DOHH2 (cell line): ENCODE measurements around the gene METRN.

Source experiments
- H3F3A ChIP-seq: fragments of 200-600 bp; sonication (generic), shearing (Covaris generic); 2 replicates; pipeline ENCODE4 v1.6.0; 2016; ENCODE audit warnings: antibody characterized with exemption, mild to moderate bottlenecking; ENCODE audit not compliant: control insufficient read depth, insufficient read depth
- H3K27ac ChIP-seq: fragments of 200-600 bp; sonication (generic); 2 replicates; pipeline ENCODE4 v1.5.1; 2014; ENCODE audit warnings: low read depth, mild to moderate bottlenecking, low read length, moderate library complexity
- H3K27me3 ChIP-seq: fragments of 200-600 bp; sonication (generic); 2 replicates; pipeline ENCODE4 v1.6.1; 2014; ENCODE audit warnings: mild to moderate bottlenecking, low read length, mixed read lengths; ENCODE audit not compliant: control insufficient read depth
- H3K36me3 ChIP-seq: fragments of 200-600 bp; sonication (generic); 2 replicates; pipeline ENCODE4 v1.6.1; 2014; ENCODE audit warnings: mild to moderate bottlenecking, low read length, moderate library complexity, mixed read lengths; ENCODE audit not compliant: control insufficient read depth
- H3K4me1 ChIP-seq: fragments of 200-600 bp; sonication (generic); 2 replicates; pipeline ENCODE4 v1.6.1; 2014; ENCODE audit warnings: mild to moderate bottlenecking, low read length, mixed read lengths; ENCODE audit not compliant: control insufficient read depth
- H3K4me2 ChIP-seq: fragments of 200-600 bp; sonication (generic); 2 replicates; pipeline ENCODE4 v1.6.0; 2014; ENCODE audit warnings: mild to moderate bottlenecking, low read length, moderate library complexity
- H3K4me3 ChIP-seq: fragments of 200-600 bp; sonication (generic); 2 replicates; pipeline ENCODE4 v1.5.1; 2014; ENCODE audit warnings: mild to moderate bottlenecking, low read length, mixed read lengths
- H3K79me2 ChIP-seq: fragments of 200-600 bp; sonication (generic); 2 replicates; pipeline ENCODE4 v1.6.1; 2014; ENCODE audit warnings: mild to moderate bottlenecking, low read length, mixed read lengths; ENCODE audit not compliant: control insufficient read depth
- H3K9me2 ChIP-seq: fragments of 200-600 bp; sonication (generic); replicated peaks from 2 replicates; pipeline ENCODE4 v1.6.1; 2014; ENCODE audit warnings: mild to moderate bottlenecking, low read length, mixed read lengths; ENCODE audit not compliant: control insufficient read depth
- H3K9me3 ChIP-seq: fragments of 200-600 bp; sonication (generic); 2 replicates; pipeline ENCODE4 v1.6.1; 2014; ENCODE audit warnings: antibody characterized with exemption, low read length, mixed read lengths; ENCODE audit not compliant: control insufficient read depth, insufficient read depth
- H4K20me1 ChIP-seq: fragments of 200-600 bp; sonication (generic); 2 replicates; pipeline ENCODE4 v1.6.0; 2014; ENCODE audit warnings: low read depth, mild to moderate bottlenecking, antibody characterized with exemption, low read length, moderate library complexity; ENCODE audit not compliant: control insufficient read depth, insufficient read depth
- EZH2phosphoT487 ChIP-seq: fragments of 200-600 bp; sonication (generic); IDR thresholded peaks from 2 replicates; pipeline ENCODE4 v1.6.1; 2017; ENCODE audit warnings: borderline replicate concordance, mild to moderate bottlenecking, antibody characterized with exemption, low read length, moderate library complexity, mixed read lengths
- TF ChIP-seq, protein P1 (sequence below): fragments of 200-600 bp; sonication (generic); IDR thresholded peaks from one replicate; pipeline ENCODE4 v1.5.1; 2014; ENCODE audit warnings: antibody characterized with exemption, mild to moderate bottlenecking, low read depth, low read length; ENCODE audit not compliant: poor library complexity, severe bottlenecking

METRN gene

DNA sequence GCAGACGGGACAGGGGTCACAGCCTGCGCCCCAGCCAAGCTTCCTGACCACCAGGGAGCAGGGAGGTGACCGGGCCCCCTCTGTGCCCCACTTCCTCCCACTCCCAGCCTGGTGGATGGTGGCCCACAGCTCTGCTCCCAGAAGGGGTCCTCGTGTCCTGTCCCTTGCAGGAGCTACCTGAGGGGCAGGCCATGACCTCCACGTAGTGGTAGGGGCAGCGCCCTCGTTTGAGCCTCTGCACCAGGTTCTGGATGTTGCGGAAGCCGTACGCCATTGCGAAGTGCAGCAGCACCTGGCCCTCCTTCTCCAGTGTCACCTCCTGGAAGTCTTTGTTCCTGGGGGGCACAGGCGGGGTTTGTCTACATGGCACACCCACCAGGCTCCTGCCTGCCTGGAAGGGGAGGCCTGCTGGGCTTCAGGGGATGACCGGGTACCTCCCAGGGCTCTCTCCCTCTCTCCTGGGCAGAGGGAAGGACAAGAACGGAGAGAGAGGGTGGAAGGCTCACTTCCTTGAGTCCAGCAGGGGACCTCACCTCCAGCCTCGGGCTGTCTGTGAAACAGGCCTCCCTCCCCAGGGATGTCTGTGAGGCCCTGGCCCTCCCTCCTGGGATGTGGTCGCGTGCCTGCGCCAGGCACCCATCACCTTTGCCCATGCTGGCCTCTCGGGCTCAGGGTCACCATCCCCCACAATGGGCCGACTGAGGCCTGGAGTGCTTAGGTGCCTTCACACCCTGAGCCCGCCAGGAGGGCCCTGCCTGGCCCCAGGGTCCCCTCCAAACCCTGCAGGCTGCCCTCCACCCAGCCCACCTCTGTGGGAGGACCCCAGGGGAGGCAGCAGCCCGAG is 16.0 kb downstream of the METRN start:
- no peak overlapping the region for H3K4me3 ChIP-seq
- H3K36me3 ChIP-seq = peaks cover 68% of the 10 kb centered on the region
- TF ChIP-seq, protein P1, sequence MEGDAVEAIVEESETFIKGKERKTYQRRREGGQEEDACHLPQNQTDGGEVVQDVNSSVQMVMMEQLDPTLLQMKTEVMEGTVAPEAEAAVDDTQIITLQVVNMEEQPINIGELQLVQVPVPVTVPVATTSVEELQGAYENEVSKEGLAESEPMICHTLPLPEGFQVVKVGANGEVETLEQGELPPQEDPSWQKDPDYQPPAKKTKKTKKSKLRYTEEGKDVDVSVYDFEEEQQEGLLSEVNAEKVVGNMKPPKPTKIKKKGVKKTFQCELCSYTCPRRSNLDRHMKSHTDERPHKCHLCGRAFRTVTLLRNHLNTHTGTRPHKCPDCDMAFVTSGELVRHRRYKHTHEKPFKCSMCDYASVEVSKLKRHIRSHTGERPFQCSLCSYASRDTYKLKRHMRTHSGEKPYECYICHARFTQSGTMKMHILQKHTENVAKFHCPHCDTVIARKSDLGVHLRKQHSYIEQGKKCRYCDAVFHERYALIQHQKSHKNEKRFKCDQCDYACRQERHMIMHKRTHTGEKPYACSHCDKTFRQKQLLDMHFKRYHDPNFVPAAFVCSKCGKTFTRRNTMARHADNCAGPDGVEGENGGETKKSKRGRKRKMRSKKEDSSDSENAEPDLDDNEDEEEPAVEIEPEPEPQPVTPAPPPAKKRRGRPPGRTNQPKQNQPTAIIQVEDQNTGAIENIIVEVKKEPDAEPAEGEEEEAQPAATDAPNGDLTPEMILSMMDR = no peak
- no peak for TF ChIP-seq EZH2phosphoT487
- H3K9me2 ChIP-seq = no peaks in the 10 kb centered on the region
- peak overlapping the region; percentile 56 for H3K27ac ChIP-seq
- no peaks in the 10 kb centered on the region for H3K27me3 ChIP-seq
- no peak overlapping the region for H3K4me2 ChIP-seq
- no peaks in the 10 kb centered on the region for H4K20me1 ChIP-seq
- no peaks in the 10 kb centered on the region for H3K9me3 ChIP-seq
- peaks cover 11% of the 10 kb centered on the region for H3K79me2 ChIP-seq
- H3K4me1 ChIP-seq = peaks cover 56% of the 10 kb centered on the region
- peaks cover 5% of the 10 kb centered on the region; the same call in 1 of the 2 replicates for H3F3A ChIP-seq

DNA sequence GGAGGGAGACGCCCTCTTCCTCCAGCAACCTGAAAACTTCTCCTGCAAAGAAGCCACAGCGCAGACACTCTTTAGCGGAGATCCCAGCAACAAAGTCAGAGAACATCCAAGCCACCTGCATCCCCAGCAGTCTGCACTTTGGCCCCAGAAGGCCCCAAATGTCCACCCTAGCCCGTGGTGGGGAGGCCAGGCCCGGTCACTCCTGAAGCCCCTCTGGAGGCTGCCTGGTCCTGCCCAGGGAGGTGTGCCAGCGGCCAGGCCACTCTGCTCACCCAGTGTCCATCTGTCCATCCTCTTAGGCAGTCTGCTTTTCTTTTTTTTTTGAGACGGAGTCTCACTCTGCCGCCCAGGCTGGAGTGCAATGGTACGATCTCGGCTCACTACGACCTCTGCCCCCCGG is 17.4 kb downstream of the METRN start:
- Histone ChIP-seq H3K36me3 (peaks cover 83% of the 10 kb centered on the region), H3K27me3 (no peaks in the 10 kb centered on the region), H3K9me3 (no peaks in the 10 kb centered on the region), H4K20me1 (no peaks in the 10 kb centered on the region), H3K79me2 (peaks cover 25% of the 10 kb centered on the region), H3K4me3 (no peak overlapping the region), H3K4me1 (peaks cover 62% of the 10 kb centered on the region), H3K27ac (peak overlapping the region; percentile 56), H3K9me2 (no peaks in the 10 kb centered on the region), H3K4me2 (no peak overlapping the region; the same call in 1 of the 2 replicates), H3F3A (peaks cover 3% of the 10 kb centered on the region; the same call in 1 of the 2 replicates)
- TF ChIP-seq, protein P1 = no peak
- TF ChIP-seq EZH2phosphoT487 = no peak

DNA sequence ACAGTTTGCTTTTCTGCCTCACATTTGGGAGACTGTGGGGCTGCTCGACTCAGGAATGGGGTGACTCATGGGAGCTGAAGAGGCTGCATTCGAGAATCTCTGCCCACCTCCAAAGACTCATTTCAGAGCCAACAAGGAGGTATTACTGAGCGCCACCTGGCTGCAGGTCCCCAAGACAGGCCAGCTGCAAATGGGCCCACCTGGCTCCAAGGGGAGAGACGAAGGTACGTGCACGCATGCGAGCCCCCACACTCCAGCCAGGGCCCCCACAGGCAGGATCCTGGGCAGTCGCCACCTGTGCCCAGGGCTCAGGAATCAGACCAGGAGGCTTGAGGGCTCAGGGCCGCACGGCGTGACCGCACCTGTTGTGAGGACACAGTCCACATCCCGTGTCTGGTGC is 18.0 kb downstream of the METRN start:
- Histone ChIP-seq H3K27ac (no peak overlapping the region), H3K9me2 (no peaks in the 10 kb centered on the region), H3K9me3 (no peaks in the 10 kb centered on the region), H3F3A (peaks cover 6% of the 10 kb centered on the region), H3K27me3 (no peaks in the 10 kb centered on the region), H4K20me1 (no peaks in the 10 kb centered on the region), H3K4me2 (no peak overlapping the region), H3K79me2 (peaks cover 27% of the 10 kb centered on the region), H3K4me3 (no peak overlapping the region), H3K36me3 (peaks cover 87% of the 10 kb centered on the region), H3K4me1 (peaks cover 68% of the 10 kb centered on the region)
- TF ChIP-seq, protein P1 = peak; percentile 17
- TF ChIP-seq EZH2phosphoT487 = no peak
